Astrocyte (in vitro differentiated cells and primary cell): ENCODE results near the gene PPP1R12A. TPM values are rescaled to one million over a fixed set of nuclear protein-coding genes. Genes with fewer than 3 reads are reported as not detected.
A peak's percentile ranks its signal among the peaks of the same experiment; 100 is the strongest.

Source experiments
- DNase-seq: peaks from one replicate; pipeline ENCODE4 v3.0.0-alpha.2; 2010; ENCODE audit warnings: low read depth
- FAIRE-seq: peaks from 2 replicates; lab custom pipeline; 2011; peaks lifted over from hg19 to GRCh38; lab: Jason Lieb, UNC
- H2AFZ ChIP-seq: 2 replicates; pipeline ENCODE4 v1.6.0; 2012; ENCODE audit warnings: low read depth, low read length, inconsistent platforms
- H3K27ac ChIP-seq: 2 replicates; pipeline ENCODE4 v1.5.1; 2011; ENCODE audit warnings: low read depth, low read length, inconsistent platforms
- H3K27me3 ChIP-seq: 2 replicates; pipeline ENCODE4 v1.6.0; 2011; ENCODE audit warnings: low read length, inconsistent platforms; ENCODE audit not compliant: insufficient read depth
- H3K36me3 ChIP-seq: 2 replicates; pipeline ENCODE4 v1.5.1; 2011; ENCODE audit warnings: low read length, inconsistent platforms; ENCODE audit not compliant: insufficient read depth
- H3K4me1 ChIP-seq: 2 replicates; pipeline ENCODE4 v1.5.1; 2011; ENCODE audit warnings: low read length, inconsistent platforms; ENCODE audit not compliant: insufficient read depth
- H3K4me2 ChIP-seq: 2 replicates; pipeline ENCODE4 v1.6.0; 2012; ENCODE audit warnings: low read length, inconsistent platforms
- H3K4me3 ChIP-seq: 2 replicates; pipeline ENCODE4 v1.5.1; 2011; ENCODE audit warnings: low read depth, mild to moderate bottlenecking, low read length, inconsistent platforms; ENCODE audit not compliant: insufficient read depth
- H3K79me2 ChIP-seq: 2 replicates; pipeline ENCODE4 v1.6.0; 2012; ENCODE audit warnings: mild to moderate bottlenecking, low read length, inconsistent platforms; ENCODE audit not compliant: insufficient read depth
- H3K9ac ChIP-seq: 2 replicates; pipeline ENCODE4 v1.6.0; 2012; ENCODE audit warnings: mild to moderate bottlenecking, low read length, inconsistent platforms
- H3K9me3 ChIP-seq: 2 replicates; pipeline ENCODE4 v1.5.1; 2012; ENCODE audit warnings: low read depth, mild to moderate bottlenecking, low read length, inconsistent platforms; ENCODE audit not compliant: insufficient read depth
- H4K20me1 ChIP-seq: 2 replicates; pipeline ENCODE4 v1.6.0; 2012; ENCODE audit warnings: low read length, inconsistent platforms; ENCODE audit not compliant: insufficient read depth
- H3K27ac Mint-ChIP-seq: one replicate; pipeline ENCODE4 v1.8.0; 2021; ENCODE audit warnings: mild to moderate bottlenecking, mixed read lengths; ENCODE audit not compliant: unreplicated experiment
- H3K27me3 Mint-ChIP-seq: one replicate; pipeline ENCODE4 v1.8.0; 2021; ENCODE audit warnings: low read depth, mixed read lengths; ENCODE audit not compliant: unreplicated experiment
- H3K36me3 Mint-ChIP-seq: one replicate; pipeline ENCODE4 v1.8.0; 2021; ENCODE audit warnings: low read depth, mixed read lengths; ENCODE audit not compliant: unreplicated experiment
- H3K4me1 Mint-ChIP-seq: one replicate; pipeline ENCODE4 v1.8.0; 2021; ENCODE audit warnings: low read depth, mixed read lengths; ENCODE audit not compliant: unreplicated experiment
- H3K4me3 Mint-ChIP-seq: one replicate; pipeline ENCODE4 v1.8.0; 2021; ENCODE audit warnings: mild to moderate bottlenecking, moderate library complexity, mixed read lengths; ENCODE audit not compliant: unreplicated experiment
- H3K9me3 Mint-ChIP-seq: one replicate; pipeline ENCODE4 v1.8.0; 2021; ENCODE audit warnings: mild to moderate bottlenecking, mixed read lengths; ENCODE audit not compliant: unreplicated experiment
- EZH2 ChIP-seq: IDR thresholded peaks from 2 replicates; pipeline ENCODE4 v1.6.1; 2012; ENCODE audit warnings: mild to moderate bottlenecking, low read length, inconsistent platforms; ENCODE audit not compliant: insufficient read depth
- total RNA-seq: library from RNA; stranded (reverse); gene quantifications from 2 replicates; pipeline ENCODE4 v1.2.1, GENCODE V29; 2021
- TF ChIP-seq, protein P1 (sequence below): IDR thresholded peaks from 2 replicates; pipeline ENCODE4 v1.5.1; 2011; ENCODE audit warnings: low read depth, mild to moderate bottlenecking, inconsistent platforms, low read length, moderate library complexity; ENCODE audit not compliant: insufficient read depth

The PPP1R12A gene
- total RNA-seq, 1 donor from 2014 or later: 115 TPM

DNA sequence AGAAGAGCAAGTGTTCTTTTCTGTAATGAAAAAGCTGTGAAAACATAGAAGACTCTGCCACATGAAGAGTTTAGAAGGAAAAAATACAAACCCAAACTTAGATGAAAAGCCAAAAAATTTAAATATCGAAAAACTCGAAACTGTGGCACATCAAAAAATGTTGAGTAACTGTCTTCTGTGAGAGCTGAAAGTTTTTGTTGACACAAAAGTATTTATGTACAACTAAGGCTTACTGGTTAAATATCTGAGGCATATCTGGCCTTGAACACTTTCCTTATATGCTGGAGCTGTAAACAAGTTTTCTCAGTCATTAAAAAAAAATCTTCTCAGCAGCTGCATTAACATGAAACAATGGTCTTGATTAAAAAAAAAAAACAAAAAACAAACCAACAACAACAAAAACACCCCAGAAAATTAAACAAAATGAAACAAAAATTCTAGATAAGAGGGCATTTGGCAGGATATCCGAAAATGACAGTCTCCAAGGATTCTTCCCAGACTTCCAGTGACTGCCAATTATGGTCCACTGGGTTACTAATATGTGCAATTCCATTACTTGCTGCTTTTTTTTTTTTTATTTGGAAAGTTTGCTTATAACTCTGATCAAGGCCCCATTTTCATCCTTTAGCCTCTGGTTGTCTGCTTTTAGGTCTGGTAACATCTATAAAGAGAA lies 159.4 kb downstream of the PPP1R12A start:
- Mint-ChIP-seq H3K4me1 (peaks cover 14% of the 10 kb centered on the region), H3K9me3 (no peaks in the 10 kb centered on the region), H3K4me3 (no peak overlapping the region), H3K27ac (peak overlapping the region; percentile 14), H3K27me3 (no peaks in the 10 kb centered on the region), H3K36me3 (peaks cover 2% of the 10 kb centered on the region)
- H3K9me3 ChIP-seq: no peaks in the 10 kb centered on the region
- FAIRE-seq: no peak
- TF ChIP-seq EZH2: no peak
- TF ChIP-seq, protein P1, sequence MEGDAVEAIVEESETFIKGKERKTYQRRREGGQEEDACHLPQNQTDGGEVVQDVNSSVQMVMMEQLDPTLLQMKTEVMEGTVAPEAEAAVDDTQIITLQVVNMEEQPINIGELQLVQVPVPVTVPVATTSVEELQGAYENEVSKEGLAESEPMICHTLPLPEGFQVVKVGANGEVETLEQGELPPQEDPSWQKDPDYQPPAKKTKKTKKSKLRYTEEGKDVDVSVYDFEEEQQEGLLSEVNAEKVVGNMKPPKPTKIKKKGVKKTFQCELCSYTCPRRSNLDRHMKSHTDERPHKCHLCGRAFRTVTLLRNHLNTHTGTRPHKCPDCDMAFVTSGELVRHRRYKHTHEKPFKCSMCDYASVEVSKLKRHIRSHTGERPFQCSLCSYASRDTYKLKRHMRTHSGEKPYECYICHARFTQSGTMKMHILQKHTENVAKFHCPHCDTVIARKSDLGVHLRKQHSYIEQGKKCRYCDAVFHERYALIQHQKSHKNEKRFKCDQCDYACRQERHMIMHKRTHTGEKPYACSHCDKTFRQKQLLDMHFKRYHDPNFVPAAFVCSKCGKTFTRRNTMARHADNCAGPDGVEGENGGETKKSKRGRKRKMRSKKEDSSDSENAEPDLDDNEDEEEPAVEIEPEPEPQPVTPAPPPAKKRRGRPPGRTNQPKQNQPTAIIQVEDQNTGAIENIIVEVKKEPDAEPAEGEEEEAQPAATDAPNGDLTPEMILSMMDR: no peak
- H3K4me2 ChIP-seq: no peak overlapping the region
- no peaks in the 10 kb centered on the region for H3K79me2 ChIP-seq
- H3K27ac ChIP-seq: peak overlapping the region; percentile 6
- no peak overlapping the region for H3K4me3 ChIP-seq
- H3K27me3 ChIP-seq: no peaks in the 10 kb centered on the region
- no peaks in the 10 kb centered on the region for H4K20me1 ChIP-seq
- no peak overlapping the region for H3K9ac ChIP-seq
- H3K36me3 ChIP-seq: peaks cover 26% of the 10 kb centered on the region
- DNase-seq: no peak
- no peak overlapping the region for H2AFZ ChIP-seq
- H3K4me1 ChIP-seq: peaks cover 12% of the 10 kb centered on the region

DNA sequence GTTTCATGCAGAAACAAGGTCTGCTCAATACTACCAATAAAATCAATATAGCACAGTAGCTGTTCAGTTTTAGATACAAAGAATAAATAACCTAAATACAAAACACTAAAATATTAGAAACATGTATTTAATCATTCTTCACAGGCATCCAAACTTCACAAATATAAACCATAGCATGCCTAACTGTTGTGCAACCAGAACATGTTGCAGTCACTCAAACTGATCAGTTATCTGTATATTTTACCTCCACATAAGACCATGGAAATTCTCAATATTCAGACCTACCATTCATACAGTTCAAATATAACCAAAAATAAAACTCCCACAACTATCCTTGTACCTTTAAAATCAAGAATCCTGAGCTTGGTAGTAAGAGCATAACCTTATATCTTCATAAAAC lies 161.0 kb downstream of the PPP1R12A start:
- Mint-ChIP-seq H3K9me3 (no peaks in the 10 kb centered on the region), H3K4me1 (peaks cover 13% of the 10 kb centered on the region), H3K4me3 (no peak overlapping the region), H3K27ac (peak overlapping the region; percentile 15), H3K36me3 (peaks cover 2% of the 10 kb centered on the region), H3K27me3 (no peaks in the 10 kb centered on the region)
- no peak overlapping the region for H2AFZ ChIP-seq
- no peaks in the 10 kb centered on the region for H3K79me2 ChIP-seq
- peaks cover 12% of the 10 kb centered on the region for H3K4me1 ChIP-seq
- FAIRE-seq (no peak), DNase-seq (no peak)
- H3K36me3 ChIP-seq: peaks cover 21% of the 10 kb centered on the region
- H3K9ac ChIP-seq: no peak overlapping the region
- no peaks in the 10 kb centered on the region for H4K20me1 ChIP-seq
- H3K4me2 ChIP-seq: no peak overlapping the region
- no peaks in the 10 kb centered on the region for H3K9me3 ChIP-seq
- H3K4me3 ChIP-seq: no peak overlapping the region
- no peak overlapping the region for H3K27ac ChIP-seq
- no peak for TF ChIP-seq EZH2
- TF ChIP-seq, protein P1: no peak
- no peaks in the 10 kb centered on the region for H3K27me3 ChIP-seq

DNA sequence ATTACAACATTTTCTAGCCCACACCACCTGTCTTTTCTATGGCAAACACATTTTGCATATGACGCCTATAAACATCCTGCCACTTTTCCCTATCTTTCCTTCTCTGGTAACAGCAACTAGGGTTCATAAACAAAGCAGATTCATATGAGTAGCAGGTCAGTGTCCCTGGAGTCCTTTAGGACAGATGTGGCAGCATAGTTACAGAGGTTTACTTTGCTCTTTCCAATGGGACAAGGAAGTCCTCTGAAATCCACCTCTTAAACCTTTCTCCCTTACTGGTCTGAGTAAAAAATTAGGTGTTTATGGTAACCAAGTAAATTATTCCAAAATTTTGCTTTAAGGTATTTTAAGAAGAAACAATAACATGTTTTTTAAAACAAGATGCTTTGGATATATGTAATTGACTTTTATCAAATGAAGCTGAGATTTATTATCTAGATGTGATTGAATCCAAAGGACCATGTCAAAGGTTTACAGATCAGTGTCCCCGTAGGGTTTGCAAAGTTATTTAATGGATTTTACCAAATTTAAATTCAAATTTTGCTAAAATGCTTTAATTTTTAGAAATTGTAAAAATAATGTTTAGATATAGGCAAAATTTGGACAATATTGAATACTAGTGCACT lies 164.9 kb downstream of the PPP1R12A start:
- no peaks in the 10 kb centered on the region for H4K20me1 ChIP-seq

More for the DNA sequence above, 164.9 kb downstream of the PPP1R12A start:
- no peak for DNase-seq
- H3K27ac ChIP-seq: no peak overlapping the region
- H3K9me3 ChIP-seq: no peaks in the 10 kb centered on the region
- H3K4me1 Mint-ChIP-seq: peaks cover 12% of the 10 kb centered on the region
- no peaks in the 10 kb centered on the region for H3K9me3 Mint-ChIP-seq
- no peaks in the 10 kb centered on the region for H3K27me3 Mint-ChIP-seq
- H3K4me2 ChIP-seq: no peak overlapping the region
- H3K4me3 ChIP-seq: no peak overlapping the region
- TF ChIP-seq EZH2: no peak
- TF ChIP-seq, protein P1: no peak
- H3K9ac ChIP-seq: no peak overlapping the region
- H2AFZ ChIP-seq: no peak overlapping the region
- no peaks in the 10 kb centered on the region for H3K4me1 ChIP-seq
- no peaks in the 10 kb centered on the region for H3K79me2 ChIP-seq
- no peak for FAIRE-seq
- peaks cover 13% of the 10 kb centered on the region for H3K36me3 ChIP-seq
- peaks cover 2% of the 10 kb centered on the region for H3K36me3 Mint-ChIP-seq
- H3K4me3 Mint-ChIP-seq: no peak overlapping the region
- H3K27ac Mint-ChIP-seq: no peak overlapping the region
- H3K27me3 ChIP-seq: no peaks in the 10 kb centered on the region
